Right lobe of liver (tissue), 4 donors: Measurements from ENCODE around the gene MYO18A.

ENCODE experiments used
- CTCF ChIP-seq, 4 donors: fragments of 200-600 bp in 3 of 4; fragments of 450-650 bp in 1 of 4; IDR thresholded peaks; one replicate each; pipeline versions ENCODE4 v1.5.1 to v1.8.0; 2016 to 2022; ENCODE audit warnings: antibody characterized with exemption in 4 of 4, mild to moderate bottlenecking in 2 of 4
- POLR2A ChIP-seq: fragments of 450-650 bp; IDR thresholded peaks from one replicate; pipeline ENCODE4 v1.6.1; 2017; ENCODE audit warnings: antibody characterized with exemption, mild to moderate bottlenecking
- donor health status: DM: no; HTN: no; CAD: no.
- donor health status: DM: no; HTN: no; CAD: no.
- donor health status: DM: no; HTN: yes; CAD: no.

DNA sequence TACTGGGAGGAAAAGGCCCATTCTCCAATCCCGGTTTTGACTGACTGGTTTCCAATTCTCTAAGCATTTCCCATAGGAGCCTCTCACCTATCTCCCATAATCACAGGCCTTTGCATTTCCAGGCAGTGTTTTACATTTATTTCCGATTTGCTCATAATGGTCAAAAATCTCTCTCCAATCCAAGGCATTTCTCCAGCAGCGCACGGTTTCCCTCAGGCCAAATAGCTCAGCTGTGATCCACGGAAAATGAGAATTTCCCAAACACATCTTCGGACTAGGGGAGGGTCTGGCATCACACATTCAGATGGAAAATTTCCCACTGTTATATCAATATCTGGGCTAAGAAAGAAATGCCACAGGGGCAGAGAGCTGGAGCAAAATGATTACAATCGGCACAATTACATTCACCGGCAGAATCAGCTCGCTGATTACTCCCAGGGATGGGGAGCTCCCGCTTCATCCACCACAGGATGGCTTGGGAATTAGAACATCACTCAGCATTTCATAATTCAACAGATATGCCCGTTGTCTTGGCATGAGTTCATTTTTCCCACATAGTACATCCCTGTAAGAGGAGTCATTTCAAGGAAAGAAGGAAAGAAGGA, 130.6 kb downstream of the MYO18A start:
- TF ChIP-seq CTCF (IDR thresholded peaks at IDR 0.05) (no peak), POLR2A (no peak)
